CD8-positive, alpha-beta memory T cell (primary cell): ENCODE results near the gene NPHS2. TPM values are rescaled to one million over a fixed set of nuclear protein-coding genes. Genes with fewer than 3 reads are reported as not detected.
"Not testable (repeated sequence)": the region's sequence is repeated elsewhere in the genome, so short reads cannot be mapped to it uniquely, and the experiment has no call there.

Experiments used
- CTCF ChIA-PET: fragments of 350-600 bp; sonication (Branson Sonifier 250); formaldehyde crosslinking; loops from one replicate; lab custom pipeline; 2021; ENCODE audit warnings: antibody characterized with exemption; lab: Charles Lee
- POLR2A ChIA-PET: fragments of 350-600 bp; sonication (Branson Sonifier 250); formaldehyde crosslinking; loops from one replicate; lab custom pipeline; 2021; ENCODE audit warnings: antibody characterized with exemption; lab: Charles Lee
- DNase-seq, 5 donors: peaks; one replicate each; pipeline versions ENCODE4 v3.0.0 to v3.0.0-alpha.2; 2020 to 2022; ENCODE audit warnings: mixed read lengths in 1 of 5
- H3K27ac ChIP-seq: one replicate; pipeline ENCODE4 v1.7.0; 2013; ENCODE audit warnings: low read depth, mild to moderate bottlenecking, low read length, moderate library complexity
- H3K27me3 ChIP-seq: 2 replicates; pipeline ENCODE4 v1.7.0; 2013; ENCODE audit warnings: low read length, mild to moderate bottlenecking; ENCODE audit not compliant: insufficient read depth, poor library complexity, severe bottlenecking
- H3K36me3 ChIP-seq: 2 replicates; pipeline ENCODE4 v1.7.0; 2013; ENCODE audit warnings: mild to moderate bottlenecking, low read length, moderate library complexity; ENCODE audit not compliant: insufficient read depth
- H3K4me1 ChIP-seq: 2 replicates; pipeline ENCODE4 v1.7.0; 2013; ENCODE audit warnings: mild to moderate bottlenecking, low read length, moderate library complexity; ENCODE audit not compliant: insufficient read depth
- H3K4me3 ChIP-seq: 2 replicates; pipeline ENCODE4 v1.7.0; 2013; ENCODE audit warnings: mild to moderate bottlenecking, low read length
- H3K9me3 ChIP-seq: 2 replicates; pipeline ENCODE4 v1.7.0; 2013; ENCODE audit warnings: mild to moderate bottlenecking, low read length
- H3K27ac Mint-ChIP-seq, 8 donors: one replicate each; pipeline ENCODE4 v1.8.0; 2020 to 2021; ENCODE audit warnings: mixed read lengths in 8 of 8, mild to moderate bottlenecking in 6 of 8, inconsistent platforms in 3 of 8, moderate library complexity in 3 of 8
- H3K27me3 Mint-ChIP-seq, 2 donors: one replicate each; pipeline ENCODE4 v1.8.0; 2020 to 2021; ENCODE audit warnings: mixed read lengths in 2 of 2, mild to moderate bottlenecking in 1 of 2, moderate library complexity in 1 of 2
- H3K36me3 Mint-ChIP-seq, 3 donors: one replicate each; pipeline ENCODE4 v1.8.0; 2020 to 2021; ENCODE audit warnings: mixed read lengths in 3 of 3, inconsistent platforms in 1 of 3, mild to moderate bottlenecking in 1 of 3
- H3K4me1 Mint-ChIP-seq, 3 donors: one replicate each; pipeline ENCODE4 v1.8.0; 2020 to 2021; ENCODE audit warnings: mixed read lengths in 3 of 3, inconsistent platforms in 1 of 3, mild to moderate bottlenecking in 1 of 3
- H3K4me3 Mint-ChIP-seq, 7 donors: one replicate each; pipeline ENCODE4 v1.8.0; 2020 to 2021; ENCODE audit warnings: mixed read lengths in 7 of 7, mild to moderate bottlenecking in 6 of 7, moderate library complexity in 4 of 7, inconsistent platforms in 2 of 7
- H3K9me3 Mint-ChIP-seq, 5 donors: one replicate each; pipeline ENCODE4 v1.8.0; 2020 to 2022; ENCODE audit warnings: mixed read lengths in 5 of 5, mild to moderate bottlenecking in 3 of 5, moderate library complexity in 2 of 5, inconsistent platforms in 1 of 5
- polyA plus RNA-seq: library from polyadenylated mRNA; unstranded; fragments of 300-500 nt; fragmentation: Illumina TruSeq; gene quantifications from one replicate; pipeline ENCODE4 v1.2.3, GENCODE V29; 2021
- total RNA-seq, 2 experiments: library from RNA; stranded (reverse); gene quantifications; one replicate each; pipeline ENCODE4 v1.2.3, GENCODE V29; 2021

Gene NPHS2
- total and polyA plus RNA-seq, 3 experiments from 2014 or later: not detected

GRCh38 chr1:179529482-179530195 is 46.1 kb downstream of the NPHS2 start:
- ChIA-PET POLR2A (no interaction called here), CTCF (no interaction called here)
- H3K27ac ChIP-seq: no peak overlapping the region
- H3K27me3 ChIP-seq: no peaks in the 10 kb centered on the region
- DNase-seq: no peak
- H3K4me3 Mint-ChIP-seq: no peak overlapping the region
- H3K27me3 Mint-ChIP-seq: peaks cover 4 to 10% of the 10 kb centered on the region in 2 donors
- no peaks in the 10 kb centered on the region for H3K4me1 Mint-ChIP-seq
- H3K27ac Mint-ChIP-seq: no peak overlapping the region
- no peaks in the 10 kb centered on the region for H3K9me3 ChIP-seq
- H3K36me3 ChIP-seq: no peaks in the 10 kb centered on the region
- no peak overlapping the region for H3K4me3 ChIP-seq
- H3K9me3 Mint-ChIP-seq: peaks cover 0 to 4% (median 0%) of the 10 kb centered on the region in 5 donors
- H3K4me1 ChIP-seq: no peaks in the 10 kb centered on the region
- H3K36me3 Mint-ChIP-seq: no peaks in the 10 kb centered on the region

- H3K4me1 Mint-ChIP-seq, POLR2A ChIA-PET, CTCF ChIA-PET, H3K4me3 Mint-ChIP-seq, H3K36me3 Mint-ChIP-seq, DNase-seq, H3K36me3 ChIP-seq, H3K4me3 ChIP-seq, H3K9me3 Mint-ChIP-seq, H3K27ac ChIP-seq, H3K27me3 Mint-ChIP-seq, H3K27me3 ChIP-seq, H3K27ac Mint-ChIP-seq, H3K4me1 ChIP-seq, H3K9me3 ChIP-seq: not testable (repeated sequence)
Measured at GRCh38 chr1:179518544-179518943, 57.2 kb downstream of the NPHS2 start.

- no peak overlapping the region for H3K27ac Mint-ChIP-seq
- H3K27me3 Mint-ChIP-seq: peaks cover 2 to 3% of the 10 kb centered on the region in 2 donors
- ChIA-PET CTCF (no interaction called here), POLR2A (no interaction called here)
- Histone ChIP-seq H3K4me3 (no peak overlapping the region), H3K27me3 (no peaks in the 10 kb centered on the region), H3K9me3 (no peaks in the 10 kb centered on the region), H3K4me1 (no peaks in the 10 kb centered on the region), H3K36me3 (no peaks in the 10 kb centered on the region), H3K27ac (no peak overlapping the region)
- peaks cover 0 to 8% (median 2%) of the 10 kb centered on the region in 5 donors for H3K9me3 Mint-ChIP-seq
- H3K4me1 Mint-ChIP-seq: no peaks in the 10 kb centered on the region
- no peak overlapping the region for H3K4me3 Mint-ChIP-seq
- DNase-seq: no peak
- no peaks in the 10 kb centered on the region for H3K36me3 Mint-ChIP-seq
Measured at GRCh38 chr1:179516976-179517705, 58.6 kb downstream of the NPHS2 start.

- no peaks in the 10 kb centered on the region for H3K27me3 ChIP-seq
- no peak overlapping the region for H3K4me3 ChIP-seq
- no peak for DNase-seq
- no peaks in the 10 kb centered on the region for H3K9me3 Mint-ChIP-seq
- ChIA-PET CTCF (no interaction called here), POLR2A (no interaction called here)
- no peaks in the 10 kb centered on the region for H3K36me3 ChIP-seq
- H3K27me3 Mint-ChIP-seq: no peaks in the 10 kb centered on the region
- no peaks in the 10 kb centered on the region for H3K4me1 Mint-ChIP-seq
- no peaks in the 10 kb centered on the region for H3K36me3 Mint-ChIP-seq
- no peak overlapping the region for H3K27ac Mint-ChIP-seq
- H3K4me1 ChIP-seq: no peaks in the 10 kb centered on the region
- H3K4me3 Mint-ChIP-seq: no peak overlapping the region
- no peak overlapping the region for H3K27ac ChIP-seq
- H3K9me3 ChIP-seq: no peaks in the 10 kb centered on the region
Measured at GRCh38 chr1:179510038-179510437, 65.7 kb downstream of the NPHS2 start.

GRCh38 chr1:179509384-179509783 is 66.4 kb downstream of the NPHS2 start:
- Mint-ChIP-seq H3K9me3 (no peaks in the 10 kb centered on the region), H3K4me1 (no peaks in the 10 kb centered on the region), H3K4me3 (no peak overlapping the region), H3K36me3 (no peaks in the 10 kb centered on the region), H3K27me3 (no peaks in the 10 kb centered on the region), H3K27ac (no peak overlapping the region)
- Histone ChIP-seq H3K4me1 (no peaks in the 10 kb centered on the region), H3K36me3 (no peaks in the 10 kb centered on the region), H3K4me3 (no peak overlapping the region), H3K9me3 (no peaks in the 10 kb centered on the region), H3K27me3 (no peaks in the 10 kb centered on the region), H3K27ac (no peak overlapping the region)
- CTCF ChIA-PET: no interaction called here
- POLR2A ChIA-PET: no interaction called here
- DNase-seq: no peak

- CTCF ChIA-PET: no interaction called here
- Mint-ChIP-seq H3K27ac (no peak overlapping the region), H3K4me1 (no peaks in the 10 kb centered on the region), H3K4me3 (no peak overlapping the region), H3K36me3 (no peaks in the 10 kb centered on the region), H3K27me3 (no peaks in the 10 kb centered on the region), H3K9me3 (no peaks in the 10 kb centered on the region)
- Histone ChIP-seq H3K4me3 (no peak overlapping the region), H3K27ac (no peak overlapping the region), H3K27me3 (no peaks in the 10 kb centered on the region), H3K36me3 (no peaks in the 10 kb centered on the region), H3K4me1 (no peaks in the 10 kb centered on the region), H3K9me3 (no peaks in the 10 kb centered on the region)
- POLR2A ChIA-PET: no interaction called here
- DNase-seq: no peak
Measured at GRCh38 chr1:179506199-179506598, 69.5 kb downstream of the NPHS2 start.

Other genes with a start within 250 kb of the NPHS2 start
- gene AXDND1, start 210.0 kb downstream of the NPHS2 start, total RNA-seq: under 1 TPM in 1 of 2 experiments, not detected in 1; 0.58 TPM
- gene AXDND1, start 210.0 kb downstream of the NPHS2 start, polyA plus RNA-seq: not detected
- gene TDRD5, start 15.9 kb upstream of the NPHS2 start, total RNA-seq: not detected
- gene TDRD5, start 15.9 kb upstream of the NPHS2 start, polyA plus RNA-seq: not detected
- not detected for gene FAM163A, start 167.3 kb upstream of the NPHS2 start, total RNA-seq
- not detected for gene FAM163A, start 167.3 kb upstream of the NPHS2 start, polyA plus RNA-seq